ENCODE measurements around the gene NECTIN1.

The NECTIN1 gene

DNA sequence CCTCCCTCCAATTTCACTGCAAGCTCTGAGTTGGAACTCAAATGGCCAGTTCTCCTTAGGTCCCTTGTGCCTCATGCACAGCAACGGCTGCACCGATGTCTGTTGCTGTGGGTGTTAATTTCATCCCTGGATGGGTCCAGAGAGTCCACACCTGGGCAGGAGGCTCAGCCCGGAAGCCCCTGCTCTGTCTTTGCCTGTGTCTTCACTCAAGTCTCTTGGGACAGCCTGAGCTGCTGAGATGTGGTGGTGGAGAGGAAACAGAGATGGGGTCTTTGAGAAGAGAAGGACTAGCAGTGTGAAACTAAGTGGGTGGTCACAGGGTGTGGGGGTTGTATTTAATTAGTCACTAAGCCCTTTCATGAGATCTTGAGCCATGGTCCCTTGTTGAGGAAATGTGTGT lies 109.3 kb downstream of the NECTIN1 start:
- ATAC-seq = no peak
- TF ChIP-seq ZFP3 (CRISPR knock-in tag; IDR thresholded peaks at IDR 0.05) (no peak), BACH2 (CRISPR knock-in tag; IDR thresholded peaks at IDR 0.05; ENCODE audit: borderline replicate concordance) (no peak), ISL1 (CRISPR knock-in tag; IDR thresholded peaks at IDR 0.05) (no peak), TCF4 (CRISPR knock-in tag; IDR thresholded peaks at IDR 0.05; ENCODE audit: borderline replicate concordance) (no peak), ARNTL (CRISPR knock-in tag; IDR thresholded peaks at IDR 0.05; ENCODE audit: borderline replicate concordance, low read depth) (no peak), TOX (CRISPR knock-in tag; IDR thresholded peaks at IDR 0.05; ENCODE audit: borderline replicate concordance) (no peak)
- TF ChIP-seq, protein P1, sequence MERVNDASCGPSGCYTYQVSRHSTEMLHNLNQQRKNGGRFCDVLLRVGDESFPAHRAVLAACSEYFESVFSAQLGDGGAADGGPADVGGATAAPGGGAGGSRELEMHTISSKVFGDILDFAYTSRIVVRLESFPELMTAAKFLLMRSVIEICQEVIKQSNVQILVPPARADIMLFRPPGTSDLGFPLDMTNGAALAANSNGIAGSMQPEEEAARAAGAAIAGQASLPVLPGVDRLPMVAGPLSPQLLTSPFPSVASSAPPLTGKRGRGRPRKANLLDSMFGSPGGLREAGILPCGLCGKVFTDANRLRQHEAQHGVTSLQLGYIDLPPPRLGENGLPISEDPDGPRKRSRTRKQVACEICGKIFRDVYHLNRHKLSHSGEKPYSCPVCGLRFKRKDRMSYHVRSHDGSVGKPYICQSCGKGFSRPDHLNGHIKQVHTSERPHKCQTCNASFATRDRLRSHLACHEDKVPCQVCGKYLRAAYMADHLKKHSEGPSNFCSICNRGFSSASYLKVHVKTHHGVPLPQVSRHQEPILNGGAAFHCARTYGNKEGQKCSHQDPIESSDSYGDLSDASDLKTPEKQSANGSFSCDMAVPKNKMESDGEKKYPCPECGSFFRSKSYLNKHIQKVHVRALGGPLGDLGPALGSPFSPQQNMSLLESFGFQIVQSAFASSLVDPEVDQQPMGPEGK (CRISPR knock-in tag; IDR thresholded peaks at IDR 0.05; ENCODE audit: borderline replicate concordance) = no peak
- TF ChIP-seq, protein P2, sequence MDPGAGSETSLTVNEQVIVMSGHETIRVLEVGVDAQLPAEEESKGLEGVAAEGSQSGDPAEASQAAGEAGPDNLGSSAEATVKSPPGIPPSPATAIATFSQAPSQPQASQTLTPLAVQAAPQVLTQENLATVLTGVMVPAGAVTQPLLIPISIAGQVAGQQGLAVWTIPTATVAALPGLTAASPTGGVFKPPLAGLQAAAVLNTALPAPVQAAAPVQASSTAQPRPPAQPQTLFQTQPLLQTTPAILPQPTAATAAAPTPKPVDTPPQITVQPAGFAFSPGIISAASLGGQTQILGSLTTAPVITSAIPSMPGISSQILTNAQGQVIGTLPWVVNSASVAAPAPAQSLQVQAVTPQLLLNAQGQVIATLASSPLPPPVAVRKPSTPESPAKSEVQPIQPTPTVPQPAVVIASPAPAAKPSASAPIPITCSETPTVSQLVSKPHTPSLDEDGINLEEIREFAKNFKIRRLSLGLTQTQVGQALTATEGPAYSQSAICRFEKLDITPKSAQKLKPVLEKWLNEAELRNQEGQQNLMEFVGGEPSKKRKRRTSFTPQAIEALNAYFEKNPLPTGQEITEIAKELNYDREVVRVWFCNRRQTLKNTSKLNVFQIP (CRISPR knock-in tag; IDR thresholded peaks at IDR 0.05; ENCODE audit: borderline replicate concordance, low read depth) = no peak
- TF ChIP-seq, protein P3, sequence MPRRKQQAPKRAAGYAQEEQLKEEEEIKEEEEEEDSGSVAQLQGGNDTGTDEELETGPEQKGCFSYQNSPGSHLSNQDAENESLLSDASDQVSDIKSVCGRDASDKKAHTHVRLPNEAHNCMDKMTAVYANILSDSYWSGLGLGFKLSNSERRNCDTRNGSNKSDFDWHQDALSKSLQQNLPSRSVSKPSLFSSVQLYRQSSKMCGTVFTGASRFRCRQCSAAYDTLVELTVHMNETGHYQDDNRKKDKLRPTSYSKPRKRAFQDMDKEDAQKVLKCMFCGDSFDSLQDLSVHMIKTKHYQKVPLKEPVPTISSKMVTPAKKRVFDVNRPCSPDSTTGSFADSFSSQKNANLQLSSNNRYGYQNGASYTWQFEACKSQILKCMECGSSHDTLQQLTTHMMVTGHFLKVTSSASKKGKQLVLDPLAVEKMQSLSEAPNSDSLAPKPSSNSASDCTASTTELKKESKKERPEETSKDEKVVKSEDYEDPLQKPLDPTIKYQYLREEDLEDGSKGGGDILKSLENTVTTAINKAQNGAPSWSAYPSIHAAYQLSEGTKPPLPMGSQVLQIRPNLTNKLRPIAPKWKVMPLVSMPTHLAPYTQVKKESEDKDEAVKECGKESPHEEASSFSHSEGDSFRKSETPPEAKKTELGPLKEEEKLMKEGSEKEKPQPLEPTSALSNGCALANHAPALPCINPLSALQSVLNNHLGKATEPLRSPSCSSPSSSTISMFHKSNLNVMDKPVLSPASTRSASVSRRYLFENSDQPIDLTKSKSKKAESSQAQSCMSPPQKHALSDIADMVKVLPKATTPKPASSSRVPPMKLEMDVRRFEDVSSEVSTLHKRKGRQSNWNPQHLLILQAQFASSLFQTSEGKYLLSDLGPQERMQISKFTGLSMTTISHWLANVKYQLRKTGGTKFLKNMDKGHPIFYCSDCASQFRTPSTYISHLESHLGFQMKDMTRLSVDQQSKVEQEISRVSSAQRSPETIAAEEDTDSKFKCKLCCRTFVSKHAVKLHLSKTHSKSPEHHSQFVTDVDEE (CRISPR knock-in tag; IDR thresholded peaks at IDR 0.05) = no peak

DNA sequence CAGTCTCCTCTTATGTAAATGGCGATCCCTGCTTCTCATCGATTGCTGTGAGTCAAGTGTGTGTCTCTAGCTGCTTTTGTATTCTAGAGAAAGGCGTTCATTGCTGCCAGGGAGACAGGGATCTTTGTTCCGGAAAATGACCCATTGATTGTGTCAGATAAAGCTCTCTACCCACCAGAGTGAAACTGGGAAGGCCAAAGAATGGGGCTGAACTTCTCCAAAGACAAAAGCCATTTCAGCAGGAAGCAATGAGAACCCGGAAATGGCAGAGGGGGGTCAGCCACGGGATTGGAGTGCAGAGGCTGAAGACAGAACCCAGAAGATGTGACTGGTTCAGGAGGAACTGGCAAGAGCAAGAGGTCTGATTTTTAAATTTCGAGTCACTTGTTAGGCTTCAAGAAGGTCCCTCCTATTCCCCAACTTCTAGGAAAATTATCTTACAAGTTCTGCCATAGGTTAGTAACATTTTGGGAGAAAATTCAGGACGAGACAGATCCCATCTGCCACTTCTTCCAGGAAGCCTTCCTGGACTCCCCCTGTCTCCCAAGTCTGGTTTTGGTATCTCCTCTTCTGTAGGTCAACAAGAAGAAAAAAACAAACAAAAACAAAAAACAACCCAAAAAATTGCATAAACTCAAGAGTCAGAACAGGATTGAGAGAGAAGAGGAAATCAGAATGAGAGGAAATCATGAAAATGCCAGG lies 110.6 kb downstream of the NECTIN1 start:
- no peak for TF ChIP-seq ZNF70 (CRISPR knock-in tag; IDR thresholded peaks at IDR 0.05)
- no peak for TF ChIP-seq OSR1 (CRISPR knock-in tag; IDR thresholded peaks at IDR 0.05)
- no peak for TF ChIP-seq ESRRG (CRISPR knock-in tag; IDR thresholded peaks at IDR 0.05)
- TF ChIP-seq, protein P1 (CRISPR knock-in tag; IDR thresholded peaks at IDR 0.05; ENCODE audit: borderline replicate concordance) = no peak
- TF ChIP-seq ZNF8 (CRISPR knock-in tag; IDR thresholded peaks at IDR 0.05) = no peak
- TF ChIP-seq RARB (CRISPR knock-in tag; IDR thresholded peaks at IDR 0.05) = no peak
- no peak for TF ChIP-seq ZFP30 (CRISPR knock-in tag; IDR thresholded peaks at IDR 0.05)
- TF ChIP-seq, protein P4, sequence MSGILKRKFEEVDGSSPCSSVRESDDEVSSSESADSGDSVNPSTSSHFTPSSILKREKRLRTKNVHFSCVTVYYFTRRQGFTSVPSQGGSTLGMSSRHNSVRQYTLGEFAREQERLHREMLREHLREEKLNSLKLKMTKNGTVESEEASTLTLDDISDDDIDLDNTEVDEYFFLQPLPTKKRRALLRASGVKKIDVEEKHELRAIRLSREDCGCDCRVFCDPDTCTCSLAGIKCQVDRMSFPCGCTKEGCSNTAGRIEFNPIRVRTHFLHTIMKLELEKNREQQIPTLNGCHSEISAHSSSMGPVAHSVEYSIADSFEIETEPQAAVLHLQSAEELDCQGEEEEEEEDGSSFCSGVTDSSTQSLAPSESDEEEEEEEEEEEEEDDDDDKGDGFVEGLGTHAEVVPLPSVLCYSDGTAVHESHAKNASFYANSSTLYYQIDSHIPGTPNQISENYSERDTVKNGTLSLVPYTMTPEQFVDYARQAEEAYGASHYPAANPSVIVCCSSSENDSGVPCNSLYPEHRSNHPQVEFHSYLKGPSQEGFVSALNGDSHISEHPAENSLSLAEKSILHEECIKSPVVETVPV (CRISPR knock-in tag; IDR thresholded peaks at IDR 0.05) = no peak
- TF ChIP-seq ZC3H10 (CRISPR knock-in tag; IDR thresholded peaks at IDR 0.05) = no peak
- no peak for TF ChIP-seq GLIS3 (CRISPR knock-in tag; IDR thresholded peaks at IDR 0.05)
- TF ChIP-seq, protein P3 (CRISPR knock-in tag; IDR thresholded peaks at IDR 0.05) = no peak
- no peak for TF ChIP-seq ARNTL (CRISPR knock-in tag; IDR thresholded peaks at IDR 0.05; ENCODE audit: borderline replicate concordance, low read depth)
- TF ChIP-seq BACH2 (CRISPR knock-in tag; IDR thresholded peaks at IDR 0.05; ENCODE audit: borderline replicate concordance) = no peak
- no peak for TF ChIP-seq CSDC2 (CRISPR knock-in tag; IDR thresholded peaks at IDR 0.05)
- TF ChIP-seq, protein P2 (CRISPR knock-in tag; IDR thresholded peaks at IDR 0.05; ENCODE audit: borderline replicate concordance, low read depth) = no peak
- TF ChIP-seq ZFP3 (CRISPR knock-in tag; IDR thresholded peaks at IDR 0.05) = no peak
- TF ChIP-seq PPARA (CRISPR knock-in tag; IDR thresholded peaks at IDR 0.05; ENCODE audit: borderline replicate concordance) = no peak
- TF ChIP-seq TOX (CRISPR knock-in tag; IDR thresholded peaks at IDR 0.05; ENCODE audit: borderline replicate concordance) = no peak
- TF ChIP-seq ZNF565 (CRISPR knock-in tag; conservative IDR thresholded peaks at IDR 0.05; ENCODE audit: low read depth) = no peak
- TF ChIP-seq, protein P5, sequence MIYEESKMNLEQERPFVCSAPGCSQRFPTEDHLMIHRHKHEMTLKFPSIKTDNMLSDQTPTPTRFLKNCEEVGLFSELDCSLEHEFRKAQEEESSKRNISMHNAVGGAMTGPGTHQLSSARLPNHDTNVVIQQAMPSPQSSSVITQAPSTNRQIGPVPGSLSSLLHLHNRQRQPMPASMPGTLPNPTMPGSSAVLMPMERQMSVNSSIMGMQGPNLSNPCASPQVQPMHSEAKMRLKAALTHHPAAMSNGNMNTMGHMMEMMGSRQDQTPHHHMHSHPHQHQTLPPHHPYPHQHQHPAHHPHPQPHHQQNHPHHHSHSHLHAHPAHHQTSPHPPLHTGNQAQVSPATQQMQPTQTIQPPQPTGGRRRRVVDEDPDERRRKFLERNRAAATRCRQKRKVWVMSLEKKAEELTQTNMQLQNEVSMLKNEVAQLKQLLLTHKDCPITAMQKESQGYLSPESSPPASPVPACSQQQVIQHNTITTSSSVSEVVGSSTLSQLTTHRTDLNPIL (CRISPR knock-in tag; IDR thresholded peaks at IDR 0.05; ENCODE audit: low read depth) = no peak
- ATAC-seq = no peak

Data from SK-N-SH treated with all-trans-retinoic acid at 6 μM for 48 hours (cell line).